Measurements from ENCODE around the gene SHPK. TPM values are rescaled to one million over a fixed set of nuclear protein-coding genes. Genes with fewer than 3 reads are reported as not detected.
"Not testable (repeated sequence)": the region's sequence is repeated elsewhere in the genome, so short reads cannot be mapped to it uniquely, and the experiment has no call there.

The SHPK gene
- total RNA-seq, 2 donors from 2014 or later, result 13.6 to 25.5 TPM

DNA sequence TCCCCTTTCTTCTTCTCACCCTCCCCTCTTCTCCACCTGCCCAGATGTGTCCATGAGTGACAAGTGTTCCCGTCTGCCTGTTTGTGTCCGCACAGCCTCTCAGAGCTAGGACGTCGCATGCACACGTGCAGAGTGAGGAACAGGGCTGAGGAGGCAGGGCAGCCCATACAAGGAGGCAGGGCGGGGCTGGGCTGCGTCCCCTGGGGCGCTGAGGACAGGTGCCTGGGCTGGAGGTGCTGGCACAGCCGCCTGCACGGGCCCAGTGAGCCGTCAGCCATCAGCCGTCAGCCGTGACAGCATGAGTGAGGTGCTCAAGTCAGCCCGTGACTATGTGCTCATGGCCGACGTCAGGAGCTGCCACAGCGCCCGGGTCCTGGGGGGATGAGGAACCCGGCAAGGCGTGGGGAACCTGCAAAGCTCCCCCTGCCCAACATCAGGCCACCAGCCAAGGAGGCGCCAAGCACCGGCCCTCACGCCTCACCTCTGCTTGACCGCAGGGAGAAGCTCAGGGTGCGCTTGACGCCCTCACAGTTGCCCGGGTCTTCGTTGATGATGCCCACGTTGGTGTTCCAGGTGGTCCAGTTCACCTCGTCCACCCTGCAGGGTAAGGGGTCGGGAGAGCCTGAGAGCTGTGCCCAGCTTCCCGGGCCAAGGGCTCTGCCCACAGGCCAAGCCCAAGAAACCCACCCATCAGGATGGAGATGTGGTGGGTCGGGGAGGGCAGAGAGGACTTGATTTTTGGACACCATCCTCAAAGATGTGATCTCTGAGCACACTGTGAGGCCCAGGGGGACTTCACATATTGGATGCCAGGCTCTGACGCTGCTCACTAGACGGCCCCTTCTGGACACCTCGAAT, 64.8 kb downstream of the SHPK start:
- Histone ChIP-seq H3K36me3 (no peaks in the 10 kb centered on the region), H3K27me3 (replicated peaks; ENCODE audit: insufficient read depth) (no peaks in the 10 kb centered on the region)

DNA sequence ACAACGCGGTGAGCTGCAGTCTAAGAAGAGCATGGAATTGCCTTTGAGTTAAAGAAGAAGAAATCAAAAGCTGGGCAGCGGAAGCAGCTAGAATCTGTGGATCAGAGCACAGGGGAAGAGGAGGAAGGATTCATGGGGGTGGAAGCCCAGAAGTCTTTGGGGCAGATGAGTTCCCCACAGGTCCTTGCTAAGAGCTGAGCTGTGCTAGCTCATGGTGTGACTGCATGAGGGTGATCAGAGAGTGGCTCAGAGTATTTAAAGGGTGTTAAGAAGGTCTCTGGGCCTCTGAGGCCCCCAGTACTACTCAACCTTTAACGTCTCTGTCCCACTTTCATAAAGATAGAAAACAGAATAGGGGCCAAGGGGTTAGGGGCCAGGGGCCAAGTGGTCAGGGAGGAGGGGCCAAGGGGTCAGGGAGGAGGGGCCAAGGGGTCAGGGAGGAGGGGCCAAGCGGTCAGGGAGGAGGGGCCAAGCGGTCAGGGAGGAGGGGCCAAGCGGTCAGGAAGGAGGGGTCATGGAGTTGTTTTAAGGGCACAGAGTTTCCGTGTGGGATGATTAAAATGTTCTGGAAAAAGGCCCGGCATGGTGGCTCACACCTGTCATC, 66.4 kb downstream of the SHPK start:
- WGBS, result 93% methylated on average over 9 of the region's 9 CpGs

More for the DNA sequence above, 64.8 kb downstream of the SHPK start:
- Histone ChIP-seq H3K9me3 (no peaks in the 10 kb centered on the region), H3K4me1 (replicated peaks) (no peaks in the 10 kb centered on the region), H3K27ac (no peak overlapping the region), H3K4me3 (no peak overlapping the region)
- TF ChIP-seq, protein P1, sequence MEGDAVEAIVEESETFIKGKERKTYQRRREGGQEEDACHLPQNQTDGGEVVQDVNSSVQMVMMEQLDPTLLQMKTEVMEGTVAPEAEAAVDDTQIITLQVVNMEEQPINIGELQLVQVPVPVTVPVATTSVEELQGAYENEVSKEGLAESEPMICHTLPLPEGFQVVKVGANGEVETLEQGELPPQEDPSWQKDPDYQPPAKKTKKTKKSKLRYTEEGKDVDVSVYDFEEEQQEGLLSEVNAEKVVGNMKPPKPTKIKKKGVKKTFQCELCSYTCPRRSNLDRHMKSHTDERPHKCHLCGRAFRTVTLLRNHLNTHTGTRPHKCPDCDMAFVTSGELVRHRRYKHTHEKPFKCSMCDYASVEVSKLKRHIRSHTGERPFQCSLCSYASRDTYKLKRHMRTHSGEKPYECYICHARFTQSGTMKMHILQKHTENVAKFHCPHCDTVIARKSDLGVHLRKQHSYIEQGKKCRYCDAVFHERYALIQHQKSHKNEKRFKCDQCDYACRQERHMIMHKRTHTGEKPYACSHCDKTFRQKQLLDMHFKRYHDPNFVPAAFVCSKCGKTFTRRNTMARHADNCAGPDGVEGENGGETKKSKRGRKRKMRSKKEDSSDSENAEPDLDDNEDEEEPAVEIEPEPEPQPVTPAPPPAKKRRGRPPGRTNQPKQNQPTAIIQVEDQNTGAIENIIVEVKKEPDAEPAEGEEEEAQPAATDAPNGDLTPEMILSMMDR (IDR thresholded peaks at IDR 0.05), result no peak
- TF ChIP-seq POLR2AphosphoS5 (IDR thresholded peaks at IDR 0.05) (no peak), POLR2A (IDR thresholded peaks at IDR 0.05) (no peak)
- intact Hi-C loops (cut with DNase I), result no loop called here
- 95% methylated on average over 34 of the region's 36 CpGs for WGBS
- DNase-seq (ENCODE audit: low spot score), result no peak

GRCh38 chr17:3566551-3566950, 69.5 kb downstream of the SHPK start:
- 96% methylated on average over 12 of the region's 12 CpGs for WGBS
- H3K9me3 ChIP-seq, result no peaks in the 10 kb centered on the region
- H3K27me3 ChIP-seq (replicated peaks; ENCODE audit: insufficient read depth), result no peaks in the 10 kb centered on the region
- no peaks in the 10 kb centered on the region for H3K36me3 ChIP-seq
- H3K27ac ChIP-seq, result no peak overlapping the region
- intact Hi-C loops (cut with DNase I), result no loop called here
- DNase-seq (ENCODE audit: low spot score), result no peak
- no peak overlapping the region for H3K4me3 ChIP-seq
- H3K4me1 ChIP-seq (replicated peaks), result no peaks in the 10 kb centered on the region
- TF ChIP-seq POLR2AphosphoS5 (IDR thresholded peaks at IDR 0.05), result no peak
- TF ChIP-seq, protein P1 (IDR thresholded peaks at IDR 0.05), result no peak
- TF ChIP-seq POLR2A (IDR thresholded peaks at IDR 0.05), result no peak

More for the DNA sequence above, 66.4 kb downstream of the SHPK start:
- no peaks in the 10 kb centered on the region for H3K36me3 ChIP-seq
- no peak for DNase-seq (ENCODE audit: low spot score)
- H3K4me1 ChIP-seq (replicated peaks), result no peaks in the 10 kb centered on the region
- no peak overlapping the region for H3K4me3 ChIP-seq
- no peak overlapping the region for H3K27ac ChIP-seq
- intact Hi-C loops (cut with DNase I), result no loop called here
- no peaks in the 10 kb centered on the region for H3K9me3 ChIP-seq
- TF ChIP-seq, protein P1 (IDR thresholded peaks at IDR 0.05), result no peak
- TF ChIP-seq POLR2AphosphoS5 (IDR thresholded peaks at IDR 0.05), result no peak
- no peak for TF ChIP-seq POLR2A (IDR thresholded peaks at IDR 0.05)
- H3K27me3 ChIP-seq (replicated peaks; ENCODE audit: insufficient read depth), result no peaks in the 10 kb centered on the region

DNA sequence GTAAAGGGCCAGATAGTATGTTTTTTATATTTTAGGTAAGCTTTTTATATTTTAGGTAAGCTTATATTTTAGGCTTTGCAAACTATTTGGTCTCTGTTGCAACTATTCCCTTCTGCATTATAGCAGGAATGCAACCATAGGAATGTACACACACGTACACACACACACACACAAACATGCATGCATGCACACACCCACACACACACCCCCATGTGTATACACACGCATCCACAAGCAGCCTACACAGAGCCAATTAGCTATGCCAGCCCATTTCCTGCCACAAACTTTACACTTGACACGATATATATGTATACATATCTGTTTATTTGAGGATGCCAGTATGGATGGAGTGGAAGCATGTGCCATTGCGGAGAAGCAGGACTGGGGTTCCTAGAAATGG, 70.9 kb downstream of the SHPK start:
- H3K9me3 ChIP-seq, result no peaks in the 10 kb centered on the region
- TF ChIP-seq, protein P1 (IDR thresholded peaks at IDR 0.05), result no peak
- TF ChIP-seq POLR2AphosphoS5 (IDR thresholded peaks at IDR 0.05), result no peak
- no peak for TF ChIP-seq POLR2A (IDR thresholded peaks at IDR 0.05)
- H3K36me3 ChIP-seq, result no peaks in the 10 kb centered on the region
- no peaks in the 10 kb centered on the region for H3K4me1 ChIP-seq (replicated peaks)
- no peak overlapping the region for H3K4me3 ChIP-seq
- WGBS, result 89% methylated on average over 4 of the region's 4 CpGs
- H3K27ac ChIP-seq, result no peak overlapping the region
- DNase-seq (ENCODE audit: low spot score), result no peak
- no peaks in the 10 kb centered on the region for H3K27me3 ChIP-seq (replicated peaks; ENCODE audit: insufficient read depth)
- intact Hi-C loops (cut with DNase I), result no loop called here

DNA sequence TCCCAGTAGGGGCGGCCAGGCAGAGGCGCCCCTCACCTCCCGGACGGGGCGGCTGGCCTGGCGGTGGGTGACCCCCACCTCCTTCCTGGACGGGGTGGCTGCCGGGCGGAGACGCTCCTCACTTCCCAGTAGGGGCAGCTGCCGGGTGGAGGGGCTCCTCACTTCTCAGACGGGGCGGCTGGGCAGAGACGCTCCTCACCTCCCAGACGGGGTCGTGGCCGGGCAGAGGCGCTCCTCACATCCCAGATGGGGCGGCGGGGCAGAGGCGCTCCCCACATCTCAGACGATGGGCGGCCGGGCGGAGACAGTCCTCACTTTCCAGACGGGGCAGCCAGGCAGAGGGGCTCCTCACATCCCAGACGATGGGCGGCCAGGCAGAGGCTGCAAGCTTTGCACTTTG, 71.8 kb downstream of the SHPK start:
- H3K9me3 ChIP-seq, result not testable (repeated sequence)
- WGBS, result 98% methylated on average over 17 of the region's 28 CpGs

More for the DNA sequence above, 71.8 kb downstream of the SHPK start:
- H3K4me3 ChIP-seq; H3K36me3 ChIP-seq; H3K4me1 ChIP-seq (replicated peaks); H3K27ac ChIP-seq; H3K27me3 ChIP-seq (replicated peaks; ENCODE audit: insufficient read depth); DNase-seq (ENCODE audit: low spot score); intact Hi-C loops (cut with DNase I): not testable (repeated sequence)

Data from prostate gland (tissue), 2 donors.